PC-9 (cell line): ENCODE measurements around the gene REEP3. TPM values are rescaled to one million over a fixed set of nuclear protein-coding genes. Genes with fewer than 3 reads are reported as not detected.
A peak's percentile ranks its signal among the peaks of the same experiment; 100 is the strongest.

Experiments used
- BruUV-seq: library from RNA; stranded (reverse); fragments of 400-500 nt; replicated peaks from 2 replicates; lab custom pipeline; 2021; lab: Mats Ljungman, UMichigan
- CTCF ChIA-PET: fragments of 300-600 bp; sonication (Branson Sonifier 250); formaldehyde crosslinking; loops from one replicate; lab custom pipeline; 2022; ENCODE audit warnings: antibody characterized with exemption; lab: Charles Lee
- POLR2A ChIA-PET: fragments of 300-600 bp; sonication (Branson Sonifier 250); formaldehyde crosslinking; loops from one replicate; lab custom pipeline; 2022; ENCODE audit warnings: antibody characterized with exemption; ENCODE audit not compliant: unreplicated experiment; lab: Charles Lee
- DNase-seq, 2 experiments: peaks; one replicate each; pipeline versions ENCODE4 v3.0.0 to v3.0.0-alpha.2; 2015 to 2022; ENCODE audit warnings: mixed read lengths in 1 of 2
- H2AFZ ChIP-seq: fragments of 200-600 bp; sonication (generic); 2 replicates; pipeline ENCODE4 v1.8.1; 2017; ENCODE audit warnings: antibody characterized with exemption
- H3F3A ChIP-seq: fragments of 200-600 bp; sonication (generic); 2 replicates; pipeline ENCODE4 v1.8.1; 2017; ENCODE audit warnings: antibody characterized with exemption, mild to moderate bottlenecking, low read depth; ENCODE audit not compliant: insufficient read depth
- H3K27ac ChIP-seq: fragments of 200-600 bp; sonication (generic); 2 replicates; pipeline ENCODE4 v1.6.1; 2016; ENCODE audit warnings: mixed run types
- H3K27me3 ChIP-seq: fragments of 200-600 bp; sonication (generic); 2 replicates; pipeline ENCODE4 v1.6.1; 2016; ENCODE audit warnings: low read depth, mixed run types; ENCODE audit not compliant: insufficient read depth
- H3K36me3 ChIP-seq: fragments of 200-600 bp; sonication (generic); 2 replicates; pipeline ENCODE4 v1.6.1; 2016; ENCODE audit warnings: low read depth, mixed run types
- H3K4me1 ChIP-seq: fragments of 200-600 bp; sonication (generic); replicated peaks from 2 replicates; pipeline ENCODE4 v1.6.1; 2016; ENCODE audit warnings: mixed run types; ENCODE audit not compliant: insufficient read depth
- H3K4me2 ChIP-seq: fragments of 200-600 bp; sonication (generic); 2 replicates; pipeline ENCODE4 v1.6.1; 2017; ENCODE audit warnings: mixed run types
- H3K4me3 ChIP-seq: fragments of 200-600 bp; sonication (generic); 2 replicates; pipeline ENCODE4 v1.6.1; 2016; ENCODE audit warnings: mixed run types
- H3K79me2 ChIP-seq: fragments of 200-600 bp; sonication (generic); 2 replicates; pipeline ENCODE4 v1.6.1; 2017; ENCODE audit warnings: low read depth, mixed run types
- H3K9me2 ChIP-seq: fragments of 200-600 bp; sonication (generic); 2 replicates; pipeline ENCODE4 v1.8.1; 2017; ENCODE audit warnings: mild to moderate bottlenecking; ENCODE audit not compliant: insufficient read depth
- H3K9me3 ChIP-seq: fragments of 200-600 bp; sonication (generic); 2 replicates; pipeline ENCODE4 v1.8.1; 2016; ENCODE audit warnings: low read depth; ENCODE audit not compliant: insufficient read depth
- H4K20me1 ChIP-seq: fragments of 200-600 bp; sonication (generic); 2 replicates; pipeline ENCODE4 v1.8.1; 2017; ENCODE audit not compliant: insufficient read depth
- CTCF ChIP-seq: fragments of 200-600 bp; sonication (generic); conservative IDR thresholded peaks from 2 replicates; pipeline ENCODE4 v1.6.1; 2017; ENCODE audit warnings: mixed run types, antibody characterized with exemption, mild to moderate bottlenecking, moderate library complexity
- EZH2 ChIP-seq: fragments of 200-600 bp; sonication (generic); IDR thresholded peaks from 2 replicates; pipeline ENCODE4 v1.8.0; 2017; ENCODE audit warnings: antibody characterized with exemption, low read depth
- intact Hi-C: fragments of 100-400 bp; cut with micrococcal nuclease; formaldehyde crosslinking; loops from one replicate; pipeline ENCODE4 v1.10.0; 2022; ENCODE audit not compliant: unreplicated experiment
- total RNA-seq: library from RNA; stranded (reverse); gene quantifications from 2 replicates; pipeline ENCODE4 v1.2.3, GENCODE V29; 2021

The REEP3 gene
- total RNA-seq, 1 experiment from 2014 or later = 56.4 TPM

- CTCF ChIA-PET = no interaction called here
- Histone ChIP-seq H2AFZ (no peak overlapping the region), H3K9me3 (no peaks in the 10 kb centered on the region), H3K36me3 (no peaks in the 10 kb centered on the region), H4K20me1 (no peaks in the 10 kb centered on the region), H3K27me3 (no peaks in the 10 kb centered on the region), H3F3A (no peaks in the 10 kb centered on the region), H3K9me2 (no peaks in the 10 kb centered on the region), H3K4me2 (no peak overlapping the region), H3K4me1 (no peaks in the 10 kb centered on the region), H3K27ac (no peak overlapping the region), H3K4me3 (no peak overlapping the region), H3K79me2 (no peaks in the 10 kb centered on the region)
- no TSS peak for BruUV-seq
- DNase-seq = no peak
- POLR2A ChIA-PET = no interaction called here
- intact Hi-C loops = no loop called here
- no peak for TF ChIP-seq EZH2
- TF ChIP-seq CTCF = no peak
Observed at GRCh38 chr10:63644418-63645142, 123.4 kb downstream of the REEP3 start.

- DNase-seq = no peak
- Histone ChIP-seq H3K27me3 (no peaks in the 10 kb centered on the region), H3K4me1 (no peaks in the 10 kb centered on the region), H3K36me3 (no peaks in the 10 kb centered on the region), H3K79me2 (no peaks in the 10 kb centered on the region), H4K20me1 (no peaks in the 10 kb centered on the region), H3K9me2 (no peaks in the 10 kb centered on the region), H3K27ac (no peak overlapping the region), H3K9me3 (no peaks in the 10 kb centered on the region), H3K4me3 (no peak overlapping the region), H3K4me2 (no peak overlapping the region), H2AFZ (0 out of 2 replicates have a peak overlapping the region, but pooled peaks have one; percentile 23), H3F3A (no peaks in the 10 kb centered on the region)
- no TSS peak for BruUV-seq
- ChIA-PET POLR2A (no interaction called here), CTCF (no interaction called here)
- TF ChIP-seq EZH2 (no peak), CTCF (no peak)
- intact Hi-C loops = no loop called here
Observed at GRCh38 chr10:63645195-63645594, 124.0 kb downstream of the REEP3 start.

GRCh38 chr10:63646491-63646890 lies 125.3 kb downstream of the REEP3 start:
- Histone ChIP-seq H4K20me1 (no peaks in the 10 kb centered on the region), H3K27ac (no peak overlapping the region), H3K79me2 (no peaks in the 10 kb centered on the region), H3K9me2 (no peaks in the 10 kb centered on the region), H2AFZ (no peak overlapping the region), H3K4me3 (no peak overlapping the region), H3K36me3 (no peaks in the 10 kb centered on the region), H3K4me2 (no peak overlapping the region), H3K9me3 (no peaks in the 10 kb centered on the region), H3K27me3 (no peaks in the 10 kb centered on the region), H3K4me1 (no peaks in the 10 kb centered on the region), H3F3A (no peaks in the 10 kb centered on the region)
- TF ChIP-seq CTCF (no peak), EZH2 (no peak)
- ChIA-PET POLR2A (no interaction called here), CTCF (no interaction called here)
- intact Hi-C loops = no loop called here
- no TSS peak for BruUV-seq
- no peak for DNase-seq
